SK-MEL-5 (cell line): Measurements from ENCODE around the gene TCEA3. TPM values are rescaled to one million over a fixed set of nuclear protein-coding genes. Genes with fewer than 3 reads are reported as not detected.

Experiments used
- DNase-seq: peaks from one replicate; pipeline ENCODE4 v3.0.0-alpha.2; 2016; ENCODE audit warnings: low read depth, low spot score
- in situ Hi-C: cut with HindIII; loops from 2 replicates; pipeline ENCODE4 v1.10.0; 2016; ENCODE audit warnings: low sequenced_read_pairs, high pct_unique_total_duplicates, low pct_unique_long_range_greater_than_20kb
- polyA plus RNA-seq, 2 experiments: library from polyadenylated mRNA; depleted of rRNA; stranded (reverse); fragments of >200 nt; gene quantifications; 2 replicates each; pipeline ENCODE4 v1.2.3, GENCODE V29; 2015
- total RNA-seq: library from RNA; depleted of rRNA; stranded (reverse); fragments of >200 nt; shearing (Covaris generic); gene quantifications from 2 replicates; pipeline ENCODE4 v1.2.3, GENCODE V29; 2014; rRNA removed

TCEA3 gene
- total RNA-seq, result 0.05 TPM in 1 of 2 replicates, not detected in the other
- polyA plus RNA-seq (2015; cell fraction: cytosol; rRNA removed), result not detected in 2 replicates
- polyA plus RNA-seq (2015; cell fraction: nucleus; rRNA removed), result 0.31 TPM in 1 of 2 replicates, not detected in the other

DNA sequence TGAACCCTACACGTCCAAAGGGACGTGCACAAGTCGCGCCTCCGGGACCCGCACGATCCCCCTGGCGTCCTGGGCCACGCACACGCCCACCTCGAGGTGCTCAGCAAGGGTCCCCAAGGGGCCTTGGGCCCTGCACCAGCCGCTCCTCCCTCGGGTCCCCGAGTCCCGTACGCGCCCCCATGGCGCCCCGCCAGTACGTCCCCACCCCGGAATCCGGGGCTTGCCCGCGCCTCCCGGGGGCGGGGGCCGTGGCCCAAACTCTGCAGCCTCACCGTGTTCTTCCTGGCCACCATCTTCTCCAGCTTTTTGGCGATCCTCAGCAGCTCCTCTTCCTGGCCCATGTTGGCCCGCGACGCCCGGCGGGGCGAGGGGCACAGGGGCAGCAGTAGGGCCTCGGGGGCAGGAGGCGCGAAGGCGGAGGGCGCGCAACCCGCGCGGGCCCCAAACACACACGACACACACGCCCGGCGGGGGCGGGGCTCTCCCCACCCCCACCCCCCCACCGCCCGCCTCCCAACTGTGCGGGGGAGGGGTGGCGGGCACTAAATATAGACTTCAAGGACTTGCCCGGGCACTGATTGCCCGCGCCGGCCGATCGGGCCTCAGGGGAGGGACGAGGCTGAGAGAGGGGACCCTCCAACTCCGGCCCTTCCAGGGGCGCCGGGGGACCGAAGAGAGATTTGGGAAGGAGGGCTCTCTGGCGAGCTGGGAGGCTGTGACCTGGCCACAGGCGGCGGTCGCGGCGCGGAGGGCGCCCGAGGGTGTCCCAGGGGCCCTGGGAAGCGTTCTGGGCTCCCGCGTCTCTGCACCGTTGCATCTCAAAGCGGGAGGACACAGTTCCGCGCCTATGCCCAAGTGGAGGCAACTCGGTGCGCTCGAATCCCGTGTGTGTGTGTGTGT is at the start of gene TCEA3:
TCEA3 (minus strand) TSS at position 456 of the 900 bp plus-strand sequence; CDS start at position 341, 115 bp downstream.
- DNase-seq, result no peak
- in situ Hi-C loops, result no loop called here

DNA sequence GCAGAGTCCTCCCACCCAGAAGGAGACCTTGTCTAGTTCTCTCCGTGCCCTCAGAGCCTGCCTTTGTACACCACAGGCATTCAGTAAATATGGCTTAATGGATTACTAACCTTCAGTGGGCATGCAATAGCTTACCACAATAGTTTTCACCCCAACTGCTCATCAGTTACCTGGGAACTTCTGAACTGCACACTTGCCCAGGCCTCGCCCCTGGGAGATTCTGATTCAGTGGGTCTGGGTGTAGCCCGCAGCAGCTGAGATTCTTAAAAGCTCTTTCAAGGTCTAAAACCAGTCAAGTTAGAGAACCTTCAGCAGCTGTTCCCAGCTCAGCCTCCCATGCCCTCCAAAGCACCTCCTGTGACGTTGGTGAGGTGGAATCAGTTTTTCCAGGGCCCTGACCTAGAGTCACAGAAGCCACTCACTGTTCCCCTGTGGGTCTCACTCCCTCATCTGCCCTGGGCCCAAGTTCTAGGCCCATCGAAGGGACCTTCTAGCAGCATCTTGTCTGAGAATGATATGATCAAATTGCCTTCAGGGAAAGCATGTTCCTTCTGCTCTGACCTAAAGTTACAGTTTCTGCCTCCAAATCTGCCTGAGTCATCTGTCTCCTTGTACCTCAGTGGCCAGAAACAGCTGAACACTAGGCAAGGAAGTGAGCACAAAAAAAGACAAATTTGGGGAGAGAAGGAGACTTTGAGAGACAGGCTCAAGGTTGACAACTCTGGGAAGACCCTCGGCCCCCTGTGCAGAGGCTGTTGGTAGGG is 48.7 kb upstream of the TCEA3 start:
- in situ Hi-C loops, result no loop called here
- DNase-seq, result no peak

DNA sequence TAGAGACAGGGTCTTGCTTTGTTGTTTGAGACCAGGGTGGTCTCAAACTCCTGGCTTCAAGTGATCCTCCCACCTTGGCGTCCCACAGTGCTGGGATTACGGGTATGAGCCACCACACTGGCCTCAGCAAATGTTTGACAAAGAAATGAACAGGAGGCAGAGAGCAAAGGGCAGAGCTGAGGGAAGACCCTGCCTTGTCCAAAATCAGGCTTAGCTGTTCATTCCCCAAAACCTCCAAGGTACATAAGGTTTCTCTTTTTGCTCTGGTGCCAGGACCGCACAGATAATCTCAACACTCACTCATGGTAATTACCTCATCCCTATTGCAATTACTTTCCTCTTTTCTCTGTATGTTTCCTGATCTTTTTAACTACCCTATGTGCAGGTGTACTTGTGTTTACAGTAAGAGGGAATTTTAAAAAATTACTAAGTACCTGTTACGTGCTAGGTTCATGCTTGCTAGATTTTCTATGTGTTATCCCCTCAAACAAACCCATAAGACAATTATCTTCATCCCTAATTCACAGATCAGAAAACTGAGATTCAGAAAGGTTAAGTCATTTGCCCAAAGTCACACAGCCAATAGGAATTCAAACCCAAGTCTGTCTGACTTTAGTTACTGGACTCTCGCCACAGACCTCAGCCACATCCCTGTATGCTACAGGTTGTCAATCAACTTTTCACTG is 47.9 kb upstream of the TCEA3 start:
- in situ Hi-C loops, result no loop called here
- no peak for DNase-seq

DNA sequence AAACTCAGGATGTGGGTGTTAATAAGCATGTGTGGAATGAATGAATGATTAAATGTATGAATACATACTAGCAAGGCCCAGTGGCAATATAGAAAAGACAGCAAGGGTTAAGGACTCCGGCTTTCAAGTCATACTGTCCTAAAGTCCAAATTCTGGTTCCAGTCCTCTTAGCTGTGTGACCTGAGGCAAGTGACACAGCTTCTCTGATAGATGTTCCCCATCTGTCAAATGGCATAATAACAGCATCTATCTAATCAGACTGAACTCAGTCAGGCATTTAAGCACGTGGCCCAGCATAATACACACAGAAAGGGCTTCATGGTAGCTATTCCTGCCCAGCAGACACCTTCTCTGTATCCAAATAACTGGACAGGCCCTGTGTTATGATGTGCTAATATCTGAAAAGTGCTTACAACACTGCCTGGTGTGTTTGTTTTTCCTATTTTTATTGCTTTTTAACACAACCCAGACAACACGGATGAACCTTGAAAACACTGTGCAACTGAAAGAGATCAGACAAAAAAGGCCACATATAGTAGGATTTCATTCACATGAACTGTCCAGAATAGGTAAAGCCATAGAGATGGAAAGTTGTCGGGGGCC is 47.0 kb upstream of the TCEA3 start:
- no peak for DNase-seq
- in situ Hi-C loops, result no loop called here

DNA sequence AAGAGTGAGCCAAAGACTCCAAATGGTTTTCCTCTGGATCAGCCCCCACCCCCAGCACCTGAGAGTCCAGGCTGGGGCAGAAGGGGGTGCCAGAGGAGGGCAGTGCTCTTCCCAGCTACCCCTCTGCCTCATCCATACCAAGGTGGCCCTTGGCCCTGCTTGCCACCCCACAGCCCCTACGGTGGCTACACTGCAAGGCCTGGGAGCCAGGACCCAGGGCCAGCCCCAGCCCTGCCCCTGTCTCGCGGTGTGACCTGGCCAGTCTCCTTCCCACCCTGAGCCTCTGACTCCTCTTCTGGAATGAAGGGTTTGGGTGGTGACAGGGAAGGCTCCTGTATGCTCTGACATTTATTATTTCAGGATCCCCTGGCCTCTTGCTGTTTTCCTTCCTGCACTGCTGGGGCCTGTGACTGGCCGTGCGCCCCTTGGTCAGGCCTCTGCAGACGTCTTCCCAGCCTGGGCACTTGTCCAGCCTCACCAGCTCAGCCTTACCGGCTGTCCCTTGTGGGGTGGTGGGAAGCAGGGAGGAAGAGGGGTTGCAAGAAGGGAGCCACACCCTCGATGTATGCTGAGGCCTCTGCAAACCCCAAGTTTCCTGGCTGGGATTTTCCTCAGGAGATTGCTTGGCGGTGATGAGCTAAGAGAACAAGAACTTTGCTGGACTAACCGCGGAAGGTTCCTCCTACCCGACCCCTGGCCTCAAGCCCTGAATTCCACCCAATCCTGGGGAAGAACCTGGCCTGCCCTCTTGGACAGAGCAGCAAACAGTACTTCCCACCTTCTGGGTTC is 45.9 kb upstream of the TCEA3 start:
- in situ Hi-C loops, result no loop called here
- DNase-seq, result no peak

DNA sequence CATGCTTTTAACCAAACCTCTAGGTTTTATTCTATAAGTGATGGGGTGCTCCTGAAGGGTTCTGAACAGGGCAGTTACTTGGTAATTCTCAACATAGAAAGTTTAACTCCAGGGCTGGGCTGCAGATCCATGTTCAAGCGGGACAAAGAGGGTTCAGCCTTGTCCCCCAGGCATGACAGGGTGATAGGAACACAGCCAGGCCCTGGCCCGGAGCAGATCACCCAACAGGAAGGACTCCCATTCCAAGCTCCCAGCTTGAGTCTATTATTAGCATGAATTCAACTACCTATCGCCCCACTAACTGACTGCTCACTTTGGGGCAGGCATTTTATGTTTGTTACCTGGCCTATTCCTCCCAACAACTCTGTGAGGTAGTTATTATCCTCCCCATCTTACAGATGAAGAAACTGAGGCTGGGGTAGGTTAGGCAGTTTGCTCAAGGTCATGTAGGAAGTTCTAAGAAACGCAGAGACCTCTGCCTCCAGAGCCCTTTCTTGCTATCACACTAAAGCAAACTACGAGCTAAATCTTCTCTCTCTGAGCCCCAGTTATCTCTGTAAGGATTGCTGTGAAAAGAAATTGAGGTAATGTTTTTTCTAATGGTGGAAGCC is 44.9 kb upstream of the TCEA3 start:
- DNase-seq, result no peak
- in situ Hi-C loops, result no loop called here

DNA sequence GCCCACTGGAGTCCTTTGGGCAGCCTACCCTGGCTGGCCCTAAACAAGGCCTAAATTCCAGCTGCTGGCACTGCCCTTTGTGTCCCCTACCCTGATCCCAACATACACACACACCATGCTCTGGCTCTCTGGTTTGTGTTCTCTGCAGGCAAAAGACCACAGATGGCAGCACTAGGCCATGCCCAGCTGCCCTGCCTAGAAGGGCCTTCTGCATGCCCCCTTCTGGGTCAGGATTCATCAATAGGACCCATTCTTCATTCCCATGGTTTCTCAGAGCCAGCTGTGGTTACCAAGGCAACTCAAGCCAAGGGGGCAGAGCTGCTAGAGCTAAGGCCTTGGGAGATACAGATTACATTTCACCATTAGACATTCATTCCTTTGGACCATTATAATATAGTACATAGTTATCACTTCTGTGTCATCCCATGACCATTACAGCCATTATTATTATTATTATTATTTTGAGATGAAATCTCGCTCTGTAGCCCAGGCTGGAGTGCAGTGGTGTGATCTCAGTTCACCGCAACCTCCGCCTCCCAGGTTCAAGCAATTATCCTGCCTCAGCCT is 42.0 kb upstream of the TCEA3 start:
- DNase-seq, result peak; percentile 59
- in situ Hi-C loops, result no loop called here

DNA sequence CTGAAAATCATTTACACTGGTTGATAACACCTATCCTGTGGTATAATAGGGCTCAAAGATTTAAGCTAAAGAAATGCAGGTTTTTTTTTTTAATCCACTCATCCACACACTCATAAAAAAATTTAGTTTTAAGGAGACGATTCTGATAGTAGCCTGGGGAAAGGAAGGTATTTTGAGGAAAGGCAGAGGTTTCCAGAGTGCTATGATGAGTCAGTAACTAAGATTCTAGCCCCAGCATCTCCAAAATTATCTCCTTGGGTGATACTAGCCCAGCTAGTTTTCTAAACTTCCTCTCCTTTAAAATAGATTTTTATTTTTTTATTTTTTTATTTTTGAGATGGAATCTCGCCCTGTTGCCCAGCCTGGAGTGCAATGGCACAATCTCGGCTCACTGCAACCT is 38.7 kb upstream of the TCEA3 start:
- DNase-seq, result no peak
- in situ Hi-C loops, result no loop called here

DNA sequence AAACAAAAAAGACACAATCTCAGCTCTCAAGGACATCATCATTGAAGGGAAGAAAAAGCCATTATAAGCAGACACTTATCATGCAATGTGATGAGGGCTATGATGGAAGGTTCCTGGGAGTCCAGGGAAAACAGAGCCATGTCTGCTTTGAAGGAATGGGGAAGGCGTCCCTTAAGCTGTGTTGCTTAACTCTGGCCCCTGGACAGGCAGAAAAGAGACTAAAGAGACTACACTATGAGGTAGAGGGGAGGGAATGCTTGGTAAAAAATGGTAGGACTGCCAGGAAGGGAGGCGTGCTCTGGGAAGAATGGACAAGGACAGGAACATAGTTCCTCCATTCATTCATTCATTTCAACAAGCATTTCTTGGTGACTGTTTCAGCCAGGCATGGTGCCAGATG is 38.2 kb upstream of the TCEA3 start:
- no peak for DNase-seq
- in situ Hi-C loops, result no loop called here

DNA sequence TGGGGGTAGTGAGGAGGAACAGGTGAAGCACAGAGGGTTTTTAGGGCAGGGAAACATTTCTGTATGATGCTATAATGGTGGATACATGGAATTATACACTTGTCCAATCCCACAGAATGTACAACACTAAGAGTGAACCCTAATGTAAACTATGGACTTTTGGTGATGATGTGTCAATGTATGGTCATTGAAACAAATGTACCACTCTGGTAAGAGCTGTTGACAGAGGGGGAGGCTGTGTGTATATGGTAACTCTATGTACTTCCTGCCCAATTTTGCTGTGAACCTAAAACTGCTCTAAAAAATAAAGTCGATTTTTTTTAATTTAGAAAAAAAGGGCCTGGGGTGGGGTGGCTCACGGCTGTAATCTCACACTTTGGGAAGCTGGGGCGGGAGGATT is 36.5 kb upstream of the TCEA3 start:
- in situ Hi-C loops, result no loop called here
- DNase-seq, result no peak

DNA sequence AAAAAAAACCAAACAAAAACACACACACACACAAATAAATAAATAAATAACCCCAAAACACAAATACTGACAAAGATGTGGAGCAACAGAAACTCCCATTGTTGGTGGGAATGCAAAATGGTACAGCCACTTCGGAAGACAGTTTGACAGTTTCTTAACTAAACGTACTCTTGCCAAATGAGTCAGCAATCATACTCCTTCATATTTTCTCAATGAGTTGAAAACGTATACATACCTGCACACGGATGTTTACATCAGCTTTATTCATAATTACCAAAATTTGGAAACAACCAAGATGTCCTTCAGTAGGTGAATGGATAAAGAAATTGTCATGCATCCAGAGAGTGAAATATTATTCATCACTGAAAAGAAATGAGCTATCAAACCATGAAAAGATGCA is 36.0 kb upstream of the TCEA3 start:
- DNase-seq, result no peak
- in situ Hi-C loops, result no loop called here

DNA sequence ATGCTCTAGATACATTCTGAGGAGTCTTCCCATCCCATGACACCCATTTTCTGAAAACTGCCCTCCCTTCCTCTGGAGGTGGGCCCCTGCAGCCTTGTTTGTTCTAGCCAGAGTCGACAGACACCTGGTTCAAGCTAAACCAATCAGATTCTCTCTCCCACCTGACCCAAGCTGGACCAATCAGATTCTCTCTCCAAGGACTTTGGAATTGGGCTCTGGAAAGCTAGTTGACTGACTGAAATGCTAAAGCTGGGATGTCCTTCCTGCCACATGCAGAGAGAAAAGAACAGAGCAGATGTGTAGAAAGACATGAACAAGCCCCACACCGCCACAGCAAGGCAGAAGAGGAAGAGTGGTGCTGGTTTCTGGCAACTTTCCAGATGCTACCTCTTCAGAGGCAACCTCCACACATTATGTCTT is 34.8 kb upstream of the TCEA3 start:
- peak; percentile 17 for DNase-seq
- in situ Hi-C loops, result no loop called here

DNA sequence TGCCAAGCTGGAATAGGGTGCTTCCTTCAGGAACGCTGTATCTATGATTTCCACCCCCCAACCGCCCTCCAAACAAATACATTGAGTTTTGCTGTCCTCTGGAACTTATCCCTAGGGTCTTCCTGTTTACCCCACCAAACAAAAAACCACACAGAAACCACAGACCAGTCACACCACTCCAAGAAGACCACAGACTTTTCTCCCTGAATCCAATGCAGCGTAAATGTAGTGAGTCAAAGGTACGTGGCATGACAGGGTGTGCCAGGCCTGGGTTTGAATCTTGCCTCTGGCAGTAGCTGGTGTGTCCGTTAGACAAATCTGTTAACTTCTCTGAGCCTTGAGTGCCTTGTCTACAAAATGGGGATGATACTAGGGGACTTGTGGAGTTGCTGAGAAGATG is 31.7 kb upstream of the TCEA3 start:
- in situ Hi-C loops, result no loop called here
- DNase-seq, result peak; percentile 13

DNA sequence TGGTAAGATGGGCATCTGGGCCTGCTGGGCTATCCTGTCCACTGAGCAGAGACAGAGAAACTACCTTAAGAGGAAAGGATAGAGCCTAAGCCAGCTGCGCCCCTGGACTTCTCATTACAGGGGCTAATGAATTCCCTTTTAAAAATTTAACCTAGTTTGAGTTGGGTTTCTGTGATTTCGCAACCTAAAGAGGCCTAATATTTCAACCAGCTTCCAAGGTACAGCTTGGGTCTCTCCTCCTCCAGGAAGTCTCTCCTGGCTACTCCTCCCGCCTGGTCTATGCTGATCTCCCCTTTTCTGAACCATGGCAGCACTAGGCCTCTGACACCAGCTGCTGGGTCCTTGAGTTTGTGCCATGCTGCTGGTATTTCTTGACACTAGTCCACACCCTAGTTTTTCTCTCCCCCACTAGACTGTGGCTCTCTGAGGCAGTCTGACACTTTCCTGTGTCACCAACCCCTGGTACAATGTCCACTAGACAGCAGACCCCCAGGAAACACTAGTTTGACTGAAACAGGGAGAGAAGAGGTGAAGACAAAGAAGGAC is 29.0 kb upstream of the TCEA3 start:
- in situ Hi-C loops, result no loop called here
- DNase-seq, result no peak

DNA sequence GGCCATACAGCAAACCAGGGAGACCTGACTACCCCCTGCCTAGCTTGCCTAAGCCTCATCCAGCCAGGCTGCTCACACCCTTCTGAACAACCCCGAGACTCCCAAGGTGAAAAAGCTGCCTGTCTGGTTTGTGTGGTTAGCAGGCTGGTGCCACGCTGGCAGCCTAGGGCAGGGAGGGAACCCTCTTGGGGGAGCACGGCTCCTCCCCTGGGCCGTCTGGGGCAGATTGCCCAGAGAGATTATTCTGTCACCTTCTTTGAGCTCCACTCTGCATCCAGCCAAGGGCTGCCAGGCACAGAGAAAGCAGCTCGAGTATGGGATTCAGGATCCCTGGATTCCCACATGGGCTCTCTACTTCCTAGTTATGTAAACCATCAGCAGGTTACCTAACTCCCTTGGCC is 27.5 kb upstream of the TCEA3 start:
- DNase-seq, result no peak
- in situ Hi-C loops, result no loop called here

DNA sequence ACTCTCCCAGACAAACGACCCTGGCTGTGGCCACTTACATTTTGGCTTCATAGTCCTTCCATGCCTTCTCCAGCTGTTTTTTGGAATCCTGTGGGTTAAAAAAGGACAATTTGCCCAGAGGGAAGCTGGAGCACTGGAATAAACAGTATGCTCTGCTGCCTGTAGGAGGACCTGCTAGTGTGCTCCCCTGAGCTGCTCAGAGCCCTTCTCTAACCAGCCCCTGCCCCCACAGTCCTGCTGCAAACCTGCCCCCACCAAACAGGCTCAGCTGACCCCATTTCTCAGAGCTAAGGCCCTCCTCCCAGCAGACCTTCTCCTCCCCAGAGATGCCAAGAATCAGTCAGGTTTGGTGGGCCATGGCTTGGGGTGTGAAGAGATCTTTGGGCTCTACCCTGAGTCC is 26.9 kb upstream of the TCEA3 start:
- no peak for DNase-seq
- in situ Hi-C loops, result no loop called here
